B cell (primary cell): ENCODE data around the gene CAMTA1. TPM values are rescaled to one million over a fixed set of nuclear protein-coding genes. Genes with fewer than 3 reads are reported as not detected.
"Not testable (repeated sequence)": the region's sequence is repeated elsewhere in the genome, so short reads cannot be mapped to it uniquely, and the experiment has no call there.

Experiments
- ATAC-seq: fragments of 200-7000 bp; cut with Tn5 transposase; one replicate; pipeline ENCODE4 v1.10.0; 2021; ENCODE audit warnings: low read depth, mild to moderate bottlenecking, moderate number of reproducible peaks, moderate library complexity
- CTCF ChIA-PET: fragments of 350-600 bp; sonication (Branson Sonifier 250); formaldehyde crosslinking; loops from one replicate; lab custom pipeline; 2021; ENCODE audit warnings: antibody characterized with exemption, inconsistent platforms; lab: Charles Lee
- POLR2A ChIA-PET: fragments of 350-600 bp; sonication (Branson Sonifier 250); formaldehyde crosslinking; loops from one replicate; lab custom pipeline; 2021; ENCODE audit warnings: antibody characterized with exemption; lab: Charles Lee
- DNase-seq: peaks from one replicate; pipeline ENCODE4 v3.0.0; 2013
- H2AFZ ChIP-seq: 2 replicates; pipeline ENCODE4 v1.6.1; 2012; ENCODE audit warnings: mild to moderate bottlenecking, low read depth, low read length; ENCODE audit not compliant: insufficient read depth, poor library complexity, severe bottlenecking
- H3K27ac ChIP-seq, 2 donors: 1 replicate in 1 of 2; 2 replicates in 1 of 2; pipeline ENCODE4 v1.5.1; 2012 to 2013; ENCODE audit warnings: low read length in 2 of 2, mild to moderate bottlenecking in 2 of 2, moderate library complexity in 1 of 2
- H3K27me3 ChIP-seq, 4 experiments: fragments of 200-600 bp in 1 of 4; sonication (generic) in 1 of 4; replicated peaks in 1 of 4; 1 replicate in 2 of 4; 2 replicates in 2 of 4; pipeline versions ENCODE4 v1.6.1 to v1.7.0; 2013 to 2016; ENCODE audit warnings: low read length in 3 of 4, mild to moderate bottlenecking in 2 of 4, mixed read lengths in 1 of 4, moderate library complexity in 1 of 4; ENCODE audit not compliant: insufficient read depth in 4 of 4, control insufficient read depth in 3 of 4; ENCODE audit errors: control extremely low read depth in 1 of 4
- H3K36me3 ChIP-seq, 2 experiments: replicated peaks in 1 of 2; 1 replicate in 1 of 2; 2 replicates in 1 of 2; pipeline versions ENCODE4 v1.6.1 to v1.7.1; 2013; ENCODE audit warnings: low read length in 1 of 2; ENCODE audit not compliant: insufficient read depth in 2 of 2, control insufficient read depth in 1 of 2; ENCODE audit errors: control extremely low read depth in 1 of 2, extremely low read depth in 1 of 2
- H3K4me1 ChIP-seq, 2 donors: fragments of 200-600 bp in 1 of 2; sonication (generic) in 1 of 2; 1 replicate in 1 of 2; 2 replicates in 1 of 2; pipeline versions ENCODE4 v1.5.1 to v1.6.1; 2013 to 2017; ENCODE audit warnings: low read length in 2 of 2; ENCODE audit not compliant: control insufficient read depth in 2 of 2, insufficient read depth in 2 of 2
- H3K4me2 ChIP-seq: replicated peaks from 2 replicates; pipeline ENCODE3; 2012; ENCODE audit warnings: mild to moderate bottlenecking, low read depth, low read length; ENCODE audit not compliant: poor library complexity, severe bottlenecking
- H3K4me3 ChIP-seq, 5 experiments: fragments of 200-600 bp in 1 of 5; sonication (generic) in 1 of 5; 1 replicate in 3 of 5; 2 replicates in 2 of 5; pipeline versions ENCODE4 v1.5.1 to v1.7.0; 2011 to 2016; ENCODE audit warnings: low read length in 4 of 5, mild to moderate bottlenecking in 4 of 5, low read depth in 2 of 5, control low read depth in 1 of 5, moderate library complexity in 1 of 5; ENCODE audit not compliant: insufficient read depth in 1 of 5; ENCODE audit errors: control extremely low read depth in 1 of 5, extremely low read depth in 1 of 5
- H3K79me2 ChIP-seq: fragments of 200-600 bp; sonication (generic); one replicate; pipeline ENCODE4 v1.6.0; 2016; ENCODE audit warnings: low read length; ENCODE audit not compliant: control insufficient read depth, insufficient read depth
- H3K9ac ChIP-seq: fragments of 200-600 bp; sonication (generic); 2 replicates; pipeline ENCODE4 v1.6.1; 2017; ENCODE audit warnings: mild to moderate bottlenecking, low read length, moderate library complexity
- H3K9me3 ChIP-seq, 3 donors: one replicate each; pipeline versions ENCODE4 v1.6.1 to v1.7.1; 2013; ENCODE audit warnings: low read length in 2 of 3; ENCODE audit not compliant: control insufficient read depth in 2 of 3, insufficient read depth in 1 of 3; ENCODE audit errors: control extremely low read depth in 1 of 3
- H4K20me1 ChIP-seq: 2 replicates; pipeline ENCODE4 v1.6.0; 2012; ENCODE audit warnings: mild to moderate bottlenecking, low read length; ENCODE audit not compliant: insufficient read depth, control insufficient read depth, poor library complexity, severe bottlenecking
- H3K27ac Mint-ChIP-seq: one replicate; pipeline ENCODE4 v1.8.0; 2021; ENCODE audit warnings: mixed read lengths
- H3K27me3 Mint-ChIP-seq: one replicate; pipeline ENCODE4 v1.8.0; 2021; ENCODE audit warnings: mixed read lengths
- H3K4me1 Mint-ChIP-seq: one replicate; pipeline ENCODE4 v1.8.0; 2021; ENCODE audit warnings: mixed read lengths
- H3K4me3 Mint-ChIP-seq: one replicate; pipeline ENCODE4 v1.8.0; 2021; ENCODE audit warnings: mixed read lengths
- H3K9me3 Mint-ChIP-seq: one replicate; pipeline ENCODE4 v1.8.0; 2022; ENCODE audit warnings: mixed read lengths; ENCODE audit not compliant: insufficient read depth
- WGBS: methylation state at CpG from one replicate; pipeline ENCODE4 v1.1.5; 2013; ENCODE audit warnings: missing lambda C conversion rate; ENCODE audit not compliant: insufficient coverage; 5-methylcytosine and 5-hydroxymethylcytosine counted together
- intact Hi-C: fragments of 100-400 bp; cut with micrococcal nuclease; formaldehyde crosslinking; loops from one replicate; pipeline ENCODE4 v1.10.0; 2022
- polyA plus RNA-seq: library from polyadenylated mRNA; depleted of rRNA; stranded (reverse); fragments of >200 nt; gene quantifications from 2 replicates; pipeline ENCODE4 v1.2.3, GENCODE V29; 2012
- total RNA-seq, 2 donors: library from RNA; stranded (reverse); fragments of 120-200 nt in 1 of 2; gene quantifications; 1 replicate in 1 of 2; 2 replicates in 1 of 2; pipeline versions ENCODE4 v1.2.3 to v1.2.4, GENCODE V29; 2013 to 2022
- TF ChIP-seq, protein P1 (sequence below): fragments of 200-600 bp; IDR thresholded peaks from one replicate; pipeline ENCODE4 v1.8.0; 2022; ENCODE audit warnings: antibody characterized with exemption, mild to moderate bottlenecking

CAMTA1 gene
- total and polyA plus RNA-seq, 2 donors (not counting 1 experiment from before 2014, with no cell fraction given): 42.2 to 45.7 TPM

DNA sequence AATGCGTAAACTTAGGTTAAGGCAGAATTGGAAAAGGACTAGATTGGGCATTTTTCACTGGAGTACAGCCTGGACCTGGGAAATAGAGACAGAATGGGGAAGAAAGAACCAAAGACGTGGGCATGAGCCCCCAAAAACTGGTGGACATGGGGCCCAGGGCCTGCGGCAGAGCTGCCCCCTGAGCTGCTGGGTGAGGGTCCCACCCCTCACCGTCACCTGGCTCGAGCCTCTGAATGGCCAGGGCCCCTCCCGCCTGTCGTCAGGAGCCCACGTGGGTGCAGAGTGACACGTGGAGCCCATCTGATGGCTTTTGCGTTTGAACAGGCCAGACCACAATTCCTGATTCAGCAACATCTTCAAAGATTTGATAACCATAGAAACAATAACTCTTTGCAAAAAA is 624.9 kb downstream of the CAMTA1 start:
- CTCF ChIA-PET: no interaction called here
- Mint-ChIP-seq H3K9me3 (no peaks in the 10 kb centered on the region), H3K27me3 (no peaks in the 10 kb centered on the region), H3K4me3 (no peak overlapping the region), H3K4me1 (no peaks in the 10 kb centered on the region), H3K27ac (no peak overlapping the region)
- intact Hi-C loops: no loop called here
- DNase-seq (no peak), ATAC-seq (no peak)
- 76% methylated on average over 10 of the region's 10 CpGs for WGBS
- POLR2A ChIA-PET: no interaction called here
- no peaks in the 10 kb centered on the region for H3K27me3 ChIP-seq
- no peaks in the 10 kb centered on the region for H3K9me3 ChIP-seq
- H4K20me1 ChIP-seq: no peaks in the 10 kb centered on the region
- TF ChIP-seq, protein P1, sequence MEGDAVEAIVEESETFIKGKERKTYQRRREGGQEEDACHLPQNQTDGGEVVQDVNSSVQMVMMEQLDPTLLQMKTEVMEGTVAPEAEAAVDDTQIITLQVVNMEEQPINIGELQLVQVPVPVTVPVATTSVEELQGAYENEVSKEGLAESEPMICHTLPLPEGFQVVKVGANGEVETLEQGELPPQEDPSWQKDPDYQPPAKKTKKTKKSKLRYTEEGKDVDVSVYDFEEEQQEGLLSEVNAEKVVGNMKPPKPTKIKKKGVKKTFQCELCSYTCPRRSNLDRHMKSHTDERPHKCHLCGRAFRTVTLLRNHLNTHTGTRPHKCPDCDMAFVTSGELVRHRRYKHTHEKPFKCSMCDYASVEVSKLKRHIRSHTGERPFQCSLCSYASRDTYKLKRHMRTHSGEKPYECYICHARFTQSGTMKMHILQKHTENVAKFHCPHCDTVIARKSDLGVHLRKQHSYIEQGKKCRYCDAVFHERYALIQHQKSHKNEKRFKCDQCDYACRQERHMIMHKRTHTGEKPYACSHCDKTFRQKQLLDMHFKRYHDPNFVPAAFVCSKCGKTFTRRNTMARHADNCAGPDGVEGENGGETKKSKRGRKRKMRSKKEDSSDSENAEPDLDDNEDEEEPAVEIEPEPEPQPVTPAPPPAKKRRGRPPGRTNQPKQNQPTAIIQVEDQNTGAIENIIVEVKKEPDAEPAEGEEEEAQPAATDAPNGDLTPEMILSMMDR: no peak
- no peak overlapping the region for H3K9ac ChIP-seq
- no peak overlapping the region for H2AFZ ChIP-seq
- no peak overlapping the region for H3K27ac ChIP-seq
- H3K79me2 ChIP-seq: no peaks in the 10 kb centered on the region
- no peaks in the 10 kb centered on the region for H3K4me1 ChIP-seq
- no peak overlapping the region for H3K4me2 ChIP-seq
- H3K36me3 ChIP-seq: no peaks in the 10 kb centered on the region
- H3K4me3 ChIP-seq: no peak overlapping the region

DNA sequence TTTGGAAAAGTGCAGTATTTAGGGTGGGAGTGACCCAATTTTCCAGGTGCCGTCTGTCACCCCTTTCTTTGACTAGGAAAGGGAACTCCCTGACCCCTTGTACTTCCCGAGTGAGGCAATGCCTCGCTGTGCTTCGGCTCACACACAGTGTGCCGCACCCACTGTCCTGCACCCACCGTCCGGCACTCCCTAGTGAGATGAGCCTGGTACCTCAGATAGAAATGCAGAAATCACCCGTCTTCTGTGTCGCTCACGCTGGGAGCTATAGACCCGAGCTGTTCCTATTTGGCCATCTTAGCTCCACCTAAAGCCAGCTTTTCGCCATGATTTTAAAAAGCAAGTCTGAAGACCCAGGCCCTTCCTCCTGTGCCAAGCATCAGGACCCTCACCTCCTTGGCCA is 632.4 kb downstream of the CAMTA1 start:
- H3K4me2 ChIP-seq, H3K27me3 ChIP-seq, H3K79me2 ChIP-seq, H3K4me3 Mint-ChIP-seq, H3K9ac ChIP-seq, H2AFZ ChIP-seq, H3K36me3 ChIP-seq, H3K27me3 Mint-ChIP-seq, POLR2A ChIA-PET, intact Hi-C loops, H3K4me1 ChIP-seq, H4K20me1 ChIP-seq, DNase-seq, ATAC-seq, CTCF ChIA-PET, H3K9me3 Mint-ChIP-seq, H3K4me3 ChIP-seq, H3K27ac Mint-ChIP-seq, H3K27ac ChIP-seq, H3K4me1 Mint-ChIP-seq: not testable (repeated sequence)
- H3K9me3 ChIP-seq: peaks cover 0 to 24% (median 0%) of the 10 kb centered on the region in 3 donors
- 91% methylated on average over 12 of the region's 12 CpGs for WGBS
